Measurements from ENCODE around the gene JAM3. TPM values are rescaled to one million over a fixed set of nuclear protein-coding genes. Genes with fewer than 3 reads are reported as not detected.

Gene JAM3
- total RNA-seq, 4 donors from 2014 or later: 13.3 to 36.0 (median 16.8) TPM

DNA sequence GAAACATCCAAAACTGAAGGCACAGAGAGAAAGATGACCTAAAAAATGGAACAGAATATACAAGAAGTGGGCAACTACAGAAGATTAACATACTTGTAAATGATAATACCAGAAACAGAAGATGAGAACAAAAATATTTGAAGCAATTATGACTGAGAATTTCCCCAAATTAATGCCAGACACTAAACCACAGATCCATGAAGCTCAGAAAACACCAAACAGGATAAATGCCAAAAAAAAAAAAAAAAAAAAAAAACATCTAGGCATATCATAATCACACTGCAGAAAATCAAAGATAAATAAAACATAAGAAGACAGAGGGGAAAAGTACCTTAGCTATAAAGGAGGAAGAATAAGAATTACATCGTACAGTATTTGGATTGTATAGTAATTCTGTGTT is 65.3 kb downstream of the JAM3 start:
- WGBS, 2 donors: 95 to 96% methylated on average over 1 of the region's 1 CpG
- intact Hi-C loops (cut with DNase I): no loop called here
- no peaks in the 10 kb centered on the region for H3K4me1 ChIP-seq
- no peak overlapping the region for H3K27ac ChIP-seq
- no peaks in the 10 kb centered on the region for H3K27me3 ChIP-seq
- H3K36me3 ChIP-seq: no peaks in the 10 kb centered on the region
- no peak for DNase-seq
- TF ChIP-seq CTCF (IDR thresholded peaks at IDR 0.05) (no peak), POLR2A (IDR thresholded peaks at IDR 0.05) (no peak)
- no peak overlapping the region for H3K4me3 ChIP-seq (replicated peaks in 1 of 3)
- H3K9me3 ChIP-seq: no peaks in the 10 kb centered on the region

GRCh38 chr11:134138376-134138775 is 69.5 kb downstream of the JAM3 start:
- 91 to 92% methylated on average over 9 of the region's 9 CpGs for WGBS, 2 donors
- intact Hi-C loops (cut with DNase I): loop anchor here (5.0 kb wide), 1 partner anchor 86 kb away; no protein-coding TSS in a partner anchor
- Histone ChIP-seq H3K27me3 (no peaks in the 10 kb centered on the region), H3K27ac (no peak overlapping the region), H3K9me3 (no peaks in the 10 kb centered on the region), H3K4me3 (replicated peaks in 1 of 3) (no peak overlapping the region), H3K36me3 (no peaks in the 10 kb centered on the region), H3K4me1 (no peaks in the 10 kb centered on the region)
- TF ChIP-seq POLR2A (IDR thresholded peaks at IDR 0.05) (no peak), CTCF (IDR thresholded peaks at IDR 0.05) (no peak)
- no peak for DNase-seq

DNA sequence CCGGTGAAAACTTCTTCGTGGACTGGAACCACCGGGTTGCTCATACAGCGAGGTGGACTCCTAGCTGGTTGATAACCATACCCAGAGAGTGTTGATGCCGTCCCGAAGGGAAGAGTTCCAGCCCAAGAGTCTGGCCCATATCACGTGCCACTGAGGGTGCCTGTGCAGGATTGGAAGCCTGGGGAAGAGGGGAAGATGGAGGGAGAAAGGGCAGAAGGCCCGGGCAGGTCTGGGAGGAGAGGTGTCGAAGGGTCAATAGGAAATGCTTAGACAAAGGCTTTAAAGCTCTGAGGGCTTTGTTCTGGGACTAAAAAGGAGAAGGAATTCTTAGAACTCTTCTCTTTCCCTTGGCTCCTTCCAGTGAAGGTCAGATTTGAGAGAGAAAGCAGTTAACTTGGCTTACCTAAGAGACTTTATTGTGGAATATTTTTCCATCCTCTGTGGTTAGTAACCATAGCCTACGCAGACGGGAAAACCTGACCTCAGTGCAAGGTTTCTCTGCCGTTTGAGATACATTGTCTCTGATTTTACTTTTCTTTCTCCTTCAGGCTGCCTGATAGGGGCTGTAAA is 70.5 kb downstream of the JAM3 start:
- H3K4me1 ChIP-seq: no peaks in the 10 kb centered on the region
- H3K27me3 ChIP-seq: no peaks in the 10 kb centered on the region
- H3K36me3 ChIP-seq: no peaks in the 10 kb centered on the region
- TF ChIP-seq CTCF (IDR thresholded peaks at IDR 0.05): no peak
- no peak for TF ChIP-seq POLR2A (IDR thresholded peaks at IDR 0.05)
- no peak for DNase-seq
- intact Hi-C loops (cut with DNase I): loop anchor here (5.0 kb wide), 1 partner anchor 87 kb away; no protein-coding TSS in a partner anchor
- H3K27ac ChIP-seq: no peak overlapping the region
- no peaks in the 10 kb centered on the region for H3K9me3 ChIP-seq
- H3K4me3 ChIP-seq (replicated peaks in 1 of 3): no peak overlapping the region
- 70 to 74% methylated on average over 12 of the region's 12 CpGs for WGBS, 2 donors

DNA sequence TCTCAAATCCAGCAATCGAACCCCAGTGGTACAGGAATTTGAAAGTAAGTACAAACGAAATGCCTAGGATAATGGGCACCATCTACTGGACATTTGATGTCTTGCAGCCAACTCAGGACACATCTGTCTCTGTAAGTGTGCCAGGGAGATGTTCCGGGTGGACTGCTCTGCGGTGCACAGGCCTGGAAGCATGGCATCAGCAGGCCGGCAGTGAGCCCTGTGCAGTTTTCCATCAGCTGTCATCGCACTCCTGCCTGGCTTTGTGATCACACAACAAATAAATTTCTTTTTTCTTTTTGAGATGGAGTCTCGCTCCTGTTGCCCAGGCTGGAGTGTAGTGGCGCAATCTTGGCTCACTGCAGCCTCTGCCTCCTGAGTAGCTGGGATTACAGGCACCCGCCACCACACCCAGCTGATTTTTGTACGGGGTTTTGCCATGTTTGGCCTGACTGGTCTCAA is 71.0 kb downstream of the JAM3 start:
- no peaks in the 10 kb centered on the region for H3K36me3 ChIP-seq
- H3K27ac ChIP-seq: no peak overlapping the region
- 36 to 50% methylated on average over 9 to 10 of the region's 10 CpGs for WGBS, 2 donors
- H3K4me1 ChIP-seq: no peaks in the 10 kb centered on the region
- H3K4me3 ChIP-seq (replicated peaks in 1 of 3): no peak overlapping the region
- no peak for TF ChIP-seq POLR2A (IDR thresholded peaks at IDR 0.05)
- TF ChIP-seq CTCF (IDR thresholded peaks at IDR 0.05): peak in 5 of 6 experiments; percentile 63 to 91 (median 79)
- H3K9me3 ChIP-seq: no peaks in the 10 kb centered on the region
- DNase-seq: peak; percentile 56 to 58
- intact Hi-C loops (cut with DNase I): loop anchor here (5.0 kb wide), 2 partner anchors 88 to 213 kb away; no protein-coding TSS in a partner anchor
- no peaks in the 10 kb centered on the region for H3K27me3 ChIP-seq

- 89 to 94% methylated on average over 7 of the region's 7 CpGs for WGBS, 2 donors
- no peaks in the 10 kb centered on the region for H3K4me1 ChIP-seq
- no peak for TF ChIP-seq CTCF (IDR thresholded peaks at IDR 0.05)
- no peak for TF ChIP-seq POLR2A (IDR thresholded peaks at IDR 0.05)
- no peaks in the 10 kb centered on the region for H3K36me3 ChIP-seq
- intact Hi-C loops (cut with DNase I): loop anchor here (5.0 kb wide), 1 partner anchor 214 kb away; no protein-coding TSS in a partner anchor
- no peaks in the 10 kb centered on the region for H3K9me3 ChIP-seq
- no peaks in the 10 kb centered on the region for H3K27me3 ChIP-seq
- H3K27ac ChIP-seq: no peak overlapping the region
- no peak for DNase-seq
- no peak overlapping the region for H3K4me3 ChIP-seq (replicated peaks in 1 of 3)
Measured at GRCh38 chr11:134140961-134141490, 72.2 kb downstream of the JAM3 start.
